IMR-90 (cell line): ENCODE data around the gene RALGAPA2. TPM values are rescaled to one million over a fixed set of nuclear protein-coding genes. Genes with fewer than 3 reads are reported as not detected.

Source experiments
- ATAC-seq: fragments of 200-7000 bp; cut with Tn5 transposase; 2 replicates; pipeline ENCODE4 v1.9.1; 2020; ENCODE audit warnings: low read depth, mild to moderate bottlenecking, moderate library complexity
- BruUV-seq: library from RNA; stranded (reverse); fragments of 400-500 nt; replicated peaks from 2 replicates; lab custom pipeline; 2021; lab: Mats Ljungman, UMichigan
- CTCF ChIA-PET: fragments of 300-600 bp; formaldehyde crosslinking; extraction: SDS; loops from one replicate; lab custom pipeline; 2021; ENCODE audit warnings: antibody characterized with exemption; lab: Yijun Ruan, JAX
- POLR2A ChIA-PET: fragments of 300-600 bp; sonication (Branson Sonifier 250); formaldehyde crosslinking; loops from one replicate; lab custom pipeline; 2022; ENCODE audit warnings: antibody characterized with exemption; ENCODE audit not compliant: unreplicated experiment; lab: Charles Lee
- DNase-seq: peaks from one replicate; pipeline ENCODE4 v3.0.0; 2013
- H2AFZ ChIP-seq: replicated peaks from 2 replicates; pipeline ENCODE3; 2013; ENCODE audit warnings: low read length, mild to moderate bottlenecking; ENCODE audit not compliant: poor library complexity
- H2AK5ac ChIP-seq: 2 replicates; pipeline ENCODE4 v1.6.1; 2013; ENCODE audit warnings: low read depth, low read length, inconsistent platforms
- H2AK9ac ChIP-seq: replicated peaks from 2 replicates; pipeline ENCODE3; 2013; ENCODE audit warnings: mild to moderate bottlenecking, low read depth, low read length, moderate library complexity; ENCODE audit not compliant: poor library complexity
- H2BK120ac ChIP-seq: 2 replicates; pipeline ENCODE4 v1.6.1; 2013; ENCODE audit warnings: low read depth, low read length, inconsistent platforms
- H2BK15ac ChIP-seq: 3 replicates; pipeline ENCODE4 v1.6.1; 2013; ENCODE audit warnings: low read depth, low read length, inconsistent platforms
- H2BK20ac ChIP-seq: 2 replicates; pipeline ENCODE4 v1.6.1; 2013; ENCODE audit warnings: low read depth, mild to moderate bottlenecking, inconsistent platforms, low read length, moderate library complexity
- H2BK5ac ChIP-seq: 2 replicates; pipeline ENCODE4 v1.6.1; 2013; ENCODE audit warnings: mild to moderate bottlenecking, low read depth, low read length, inconsistent platforms; ENCODE audit not compliant: poor library complexity, severe bottlenecking
- H3K14ac ChIP-seq: replicated peaks from 2 replicates; pipeline ENCODE4 v1.6.1; 2013; ENCODE audit warnings: low read depth, low read length, inconsistent platforms
- H3K18ac ChIP-seq: 2 replicates; pipeline ENCODE4 v1.6.1; 2013; ENCODE audit warnings: low read depth, low read length, control low read depth
- H3K23ac ChIP-seq: 2 replicates; pipeline ENCODE4 v1.6.1; 2013; ENCODE audit warnings: low read depth, low read length, inconsistent platforms
- H3K27ac ChIP-seq: 2 replicates; pipeline ENCODE4 v1.5.1; 2013; ENCODE audit warnings: mild to moderate bottlenecking, control low read depth, low read length; ENCODE audit not compliant: insufficient read depth
- H3K27me3 ChIP-seq: 2 replicates; pipeline ENCODE4 v1.6.1; 2013; ENCODE audit warnings: low read length; ENCODE audit not compliant: control insufficient read depth, insufficient read depth
- H3K36me3 ChIP-seq: 2 replicates; pipeline ENCODE4 v1.6.1; 2013; ENCODE audit warnings: low read length, mixed read lengths; ENCODE audit not compliant: control insufficient read depth, insufficient read depth
- H3K4ac ChIP-seq: 2 replicates; pipeline ENCODE4 v1.6.1; 2013; ENCODE audit warnings: low read depth, low read length, inconsistent platforms
- H3K4me1 ChIP-seq: 2 replicates; pipeline ENCODE4 v1.6.1; 2013; ENCODE audit warnings: low read length, mixed read lengths; ENCODE audit not compliant: control insufficient read depth, insufficient read depth
- H3K4me2 ChIP-seq: 2 replicates; pipeline ENCODE4 v1.6.1; 2013; ENCODE audit warnings: low read depth, mild to moderate bottlenecking, control low read depth, low read length, moderate library complexity
- H3K4me3 ChIP-seq: 2 replicates; pipeline ENCODE4 v1.5.1; 2013; ENCODE audit warnings: low read depth, mild to moderate bottlenecking, control low read depth, low read length, moderate library complexity; ENCODE audit not compliant: insufficient read depth
- H3K56ac ChIP-seq: 2 replicates; pipeline ENCODE4 v1.6.1; 2013; ENCODE audit warnings: low read length, inconsistent platforms; ENCODE audit not compliant: insufficient read depth; ENCODE audit errors: extremely low read depth
- H3K79me1 ChIP-seq, 2 experiments: 2 replicates each; pipeline ENCODE4 v1.6.1; 2013; ENCODE audit warnings: low read length in 2 of 2, inconsistent platforms in 1 of 2, low read depth in 1 of 2
- H3K9ac ChIP-seq: 2 replicates; pipeline ENCODE4 v1.6.1; 2013; ENCODE audit warnings: low read depth, low read length, control low read depth
- H3K9me1 ChIP-seq: 2 replicates; pipeline ENCODE4 v1.6.1; 2013; ENCODE audit warnings: low read length, inconsistent platforms; ENCODE audit not compliant: insufficient read depth
- H3K9me3 ChIP-seq: 2 replicates; pipeline ENCODE4 v1.6.1; 2013; ENCODE audit warnings: low read length; ENCODE audit not compliant: control insufficient read depth, insufficient read depth
- H4K20me1 ChIP-seq: 2 replicates; pipeline ENCODE4 v1.6.1; 2013; ENCODE audit warnings: low read length, inconsistent platforms; ENCODE audit not compliant: insufficient read depth
- H4K5ac ChIP-seq: 2 replicates; pipeline ENCODE4 v1.6.1; 2013; ENCODE audit warnings: mild to moderate bottlenecking, low read depth, low read length, control low read depth
- H4K8ac ChIP-seq, 2 experiments: 2 replicates each; pipeline ENCODE4 v1.6.1; 2013; ENCODE audit warnings: low read depth in 2 of 2, low read length in 2 of 2, control low read depth in 1 of 2, inconsistent platforms in 1 of 2
- H4K91ac ChIP-seq: 2 replicates; pipeline ENCODE4 v1.6.1; 2013; ENCODE audit warnings: low read depth, low read length, inconsistent platforms; ENCODE audit not compliant: insufficient read depth
- BHLHE40 ChIP-seq: fragments of 150-350 bp; IDR thresholded peaks from 2 replicates; pipeline ENCODE4 v1.6.1; 2016; ENCODE audit warnings: mild to moderate bottlenecking, low read depth, low read length
- CHD1 ChIP-seq: IDR thresholded peaks from 2 replicates; pipeline ENCODE4 v1.6.1; 2012; ENCODE audit warnings: low read depth, low read length, improper control_type of control experiment
- CTCF ChIP-seq: conservative IDR thresholded peaks from 2 replicates; pipeline ENCODE4 v1.5.1; 2012; ENCODE audit warnings: mild to moderate bottlenecking, low read depth, low read length, improper control_type of control experiment
- ELK1 ChIP-seq: fragments of 150-350 bp; IDR thresholded peaks from 2 replicates; pipeline ENCODE4 v1.6.1; 2016; ENCODE audit warnings: low read depth, mild to moderate bottlenecking, low read length, moderate library complexity, borderline replicate concordance
- MAFK ChIP-seq: IDR thresholded peaks from 2 replicates; pipeline ENCODE4 v1.6.1; 2012; ENCODE audit warnings: low read depth, low read length, improper control_type of control experiment
- MAZ ChIP-seq: IDR thresholded peaks from 2 replicates; pipeline ENCODE4 v1.6.1; 2012; ENCODE audit warnings: low read depth, mild to moderate bottlenecking, low read length, improper control_type of control experiment, moderate library complexity, borderline replicate concordance
- NFE2L2 ChIP-seq: fragments of 150-350 bp; IDR thresholded peaks from 2 replicates; pipeline ENCODE4 v1.6.1; 2016; ENCODE audit warnings: low read depth, mild to moderate bottlenecking, low read length
- POLR2A ChIP-seq: IDR thresholded peaks from 2 replicates; pipeline ENCODE4 v1.6.1; 2012; ENCODE audit warnings: mild to moderate bottlenecking, low read depth, low read length
- RAD21 ChIP-seq: IDR thresholded peaks from 2 replicates; pipeline ENCODE4 v1.6.1; 2012; ENCODE audit warnings: low read length, improper control_type of control experiment
- RCOR1 ChIP-seq: IDR thresholded peaks from 2 replicates; pipeline ENCODE4 v1.6.1; 2012; ENCODE audit warnings: mild to moderate bottlenecking, low read length, improper control_type of control experiment; ENCODE audit not compliant: insufficient replicate concordance
- RFX5 ChIP-seq: IDR thresholded peaks from 2 replicates; pipeline ENCODE4 v1.8.0; 2012; ENCODE audit warnings: low read depth, mild to moderate bottlenecking, low read length, moderate library complexity
- SMC3 ChIP-seq: fragments of 150-350 bp; IDR thresholded peaks from 2 replicates; pipeline ENCODE4 v1.6.1; 2016; ENCODE audit warnings: low read depth, mild to moderate bottlenecking, antibody characterized with exemption, low read length, moderate library complexity
- WGBS, 2 experiments: methylation state at CpG; one replicate each; pipeline versions ENCODE4 v1.1.5 to v1.1.7; 2013; ENCODE audit warnings: missing lambda C conversion rate in 2 of 2; ENCODE audit not compliant: insufficient read length in 1 of 2; ENCODE audit errors: extremely low coverage in 2 of 2; 5-methylcytosine and 5-hydroxymethylcytosine counted together
- dilution Hi-C: fragments of 300-500 bp; cut with HindIII; formaldehyde crosslinking; loops from one replicate; pipeline ENCODE4 v1.14.3; 2018; ENCODE audit warnings: low sequenced_read_pairs; ENCODE audit not compliant: unreplicated experiment
- in situ Hi-C: fragments of 300-500 bp; cut with MboI; formaldehyde crosslinking; loops from 3 replicates; pipeline ENCODE4 v1.14.3; 2019; ENCODE audit warnings: low sequenced_read_pairs, inconsistent platforms, mixed read lengths
- intact Hi-C: fragments of 100-400 bp; cut with micrococcal nuclease; formaldehyde crosslinking; loops from 2 replicates; pipeline ENCODE4 v1.10.0; 2022
- polyA plus RNA-seq, 3 experiments: library from polyadenylated mRNA; depleted of rRNA; stranded (reverse); fragments of >200 nt; gene quantifications; 2 replicates each; pipeline ENCODE4 v1.2.3, GENCODE V29; 2012; ENCODE audit warnings: low replicate concordance in 1 of 3
- total RNA-seq: library from RNA; depleted of rRNA; stranded (reverse); fragments of >200 nt; gene quantifications from 2 replicates; pipeline ENCODE4 v1.2.3, GENCODE V29; 2012

Gene RALGAPA2
- total and polyA plus RNA-seq, 2 of the 4 experiments (the other 2 are of a cell fraction), result 1.3 to 3.9 TPM

DNA sequence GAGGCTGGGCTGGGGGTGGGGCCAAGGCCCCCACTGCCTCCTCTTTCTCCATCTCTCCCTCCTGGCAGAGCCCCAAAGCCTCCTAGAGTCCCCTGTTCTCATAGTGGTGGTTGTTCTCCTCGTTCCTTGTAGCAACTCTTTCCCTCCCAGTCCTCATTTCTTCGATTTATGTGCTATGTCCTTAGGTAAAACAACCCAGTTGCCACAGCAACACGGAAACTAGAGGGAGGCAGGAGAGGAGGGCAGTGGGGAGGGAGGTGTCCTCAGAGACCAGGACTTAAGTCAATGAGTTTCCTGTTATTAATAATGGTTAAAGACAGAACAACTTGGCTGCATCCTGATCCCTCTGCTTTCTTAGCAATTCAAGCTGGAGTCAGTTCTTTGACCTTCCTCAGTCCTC lies 183.6 kb downstream of the RALGAPA2 start:
- ATAC-seq, result no peak
- H3K36me3 ChIP-seq, result no peaks in the 10 kb centered on the region
- CTCF ChIA-PET, result no interaction called here

More for the DNA sequence above, 183.6 kb downstream of the RALGAPA2 start:
- Histone ChIP-seq H2BK5ac (no peak overlapping the region), H3K56ac (no peak overlapping the region), H4K20me1 (no peaks in the 10 kb centered on the region), H4K5ac (no peak overlapping the region), H2BK15ac (no peak overlapping the region), H4K91ac (no peak overlapping the region), H3K23ac (no peak overlapping the region), H2BK20ac (no peak overlapping the region), H3K9me3 (no peaks in the 10 kb centered on the region), H3K27ac (no peak overlapping the region), H3K27me3 (no peaks in the 10 kb centered on the region), H3K4ac (no peak overlapping the region), H2AK5ac (no peak overlapping the region), H3K9me1 (no peaks in the 10 kb centered on the region), H3K9ac (no peak overlapping the region), H4K8ac (no peak overlapping the region), H3K4me2 (no peak overlapping the region), H2BK120ac (no peak overlapping the region), H3K14ac (no peak overlapping the region), H3K4me3 (no peak overlapping the region), H3K4me1 (no peaks in the 10 kb centered on the region), H2AFZ (no peak overlapping the region), H2AK9ac (no peak overlapping the region), H3K18ac (no peak overlapping the region), H3K79me1 (no peaks in the 10 kb centered on the region)
- WGBS, 2 experiments, result no CpG with 5 or more reads among the region's 3 CpGs
- BruUV-seq, result no TSS peak
- DNase-seq, result no peak
- intact Hi-C loops (no loop called here), in situ Hi-C loops (no loop called here), dilution Hi-C loops (no loop called here)
- TF ChIP-seq BHLHE40, result no peak
- no peak for TF ChIP-seq RCOR1
- TF ChIP-seq POLR2A, result no peak
- TF ChIP-seq MAFK, result no peak
- TF ChIP-seq RAD21, result no peak
- TF ChIP-seq ELK1, result no peak
- no peak for TF ChIP-seq CTCF
- TF ChIP-seq MAZ, result no peak
- no peak for TF ChIP-seq NFE2L2
- TF ChIP-seq RFX5, result no peak
- no peak for TF ChIP-seq CHD1
- TF ChIP-seq SMC3, result no peak
- POLR2A ChIA-PET, result no interaction called here
